H1 (cell line): Measurements from ENCODE around the gene PPP1R14C. TPM values are rescaled to one million over a fixed set of nuclear protein-coding genes. Genes with fewer than 3 reads are reported as not detected.

Experiments
- ATF3 ChIP-seq: IDR thresholded peaks from 2 replicates; pipeline ENCODE4 v1.6.1; 2011; ENCODE audit warnings: low read depth, mild to moderate bottlenecking, low read length; ENCODE audit not compliant: insufficient read depth
- EGR1 ChIP-seq: IDR thresholded peaks from 2 replicates; pipeline ENCODE4 v1.6.1; 2011; ENCODE audit warnings: low read depth, low read length, borderline replicate concordance
- MAFK ChIP-seq: IDR thresholded peaks from 2 replicates; pipeline ENCODE4 v1.6.1; 2012; ENCODE audit warnings: low read depth, mild to moderate bottlenecking, improper control_type of control experiment, low read length
- NANOG ChIP-seq: IDR thresholded peaks from 2 replicates; pipeline ENCODE4 v1.6.1; 2011; ENCODE audit warnings: low read length, low read depth, mild to moderate bottlenecking, inconsistent platforms; ENCODE audit not compliant: insufficient read depth, poor library complexity, severe bottlenecking
- polyA plus RNA-seq, 7 experiments: library from polyadenylated mRNA; depleted of rRNA in 3 of 7; stranded (reverse) in 5 of 7; unstranded in 2 of 7; fragments of >200 nt in 5 of 7; fragments of 200-250 nt in 2 of 7; gene quantifications; 1 replicate in 5 of 7; 2 replicates in 1 of 7; 4 replicates in 1 of 7; pipeline versions ENCODE4 v1.2.1 to v1.2.3, GENCODE V29; 2011 to 2013; ENCODE audit warnings: missing spikeins in 2 of 7, mixed read lengths in 2 of 7
- total RNA-seq: library from RNA; stranded (reverse); fragmentation: NEBNext Ultra II Directional; extraction: Animal tissue kit (Norgen Biotek cat#: 25700); gene quantifications from 2 replicates; pipeline ENCODE4 v1.2.1, GENCODE V29; 2021

PPP1R14C gene
- total and polyA plus RNA-seq, 2 of the 8 experiments (the other 6 are each of a cell fraction or from before 2014, with no cell fraction given), result 0.30 to 0.61 TPM

GRCh38 chr6:150288456-150288855, 145.6 kb downstream of the PPP1R14C start (continued):
- no peak for TF ChIP-seq MAFK
- TF ChIP-seq ATF3, result no peak
- no peak for TF ChIP-seq EGR1
- TF ChIP-seq NANOG, result no peak
